GM12874 (cell line): ENCODE data around the gene HVCN1.

Experiments used
- CTCF ChIP-seq: IDR thresholded peaks from 2 replicates; pipeline ENCODE4 v1.5.1; 2011; ENCODE audit warnings: low read depth, mild to moderate bottlenecking, control low read depth, low read length, moderate library complexity; ENCODE audit not compliant: insufficient read depth

HVCN1 gene

GRCh38 chr12:110726708-110727369 is 37.9 kb upstream of the HVCN1 start:
- no peak for TF ChIP-seq CTCF

- TF ChIP-seq CTCF = no peak
Measured at GRCh38 chr12:110726028-110726427, 37.1 kb upstream of the HVCN1 start.

GRCh38 chr12:110725267-110725666 is 36.4 kb upstream of the HVCN1 start:
- TF ChIP-seq CTCF = no peak

- no peak for TF ChIP-seq CTCF
Measured at GRCh38 chr12:110721570-110721969, 32.7 kb upstream of the HVCN1 start.

GRCh38 chr12:110720516-110720915 is 31.6 kb upstream of the HVCN1 start:
- TF ChIP-seq CTCF = no peak

- no peak for TF ChIP-seq CTCF
Measured at GRCh38 chr12:110718222-110718908, 29.4 kb upstream of the HVCN1 start.

GRCh38 chr12:110717037-110717436 is 28.1 kb upstream of the HVCN1 start:
- no peak for TF ChIP-seq CTCF
